ENCODE data around the gene MICAL2.
A peak's percentile ranks its signal among the peaks of the same experiment; 100 is the strongest.

DNA sequence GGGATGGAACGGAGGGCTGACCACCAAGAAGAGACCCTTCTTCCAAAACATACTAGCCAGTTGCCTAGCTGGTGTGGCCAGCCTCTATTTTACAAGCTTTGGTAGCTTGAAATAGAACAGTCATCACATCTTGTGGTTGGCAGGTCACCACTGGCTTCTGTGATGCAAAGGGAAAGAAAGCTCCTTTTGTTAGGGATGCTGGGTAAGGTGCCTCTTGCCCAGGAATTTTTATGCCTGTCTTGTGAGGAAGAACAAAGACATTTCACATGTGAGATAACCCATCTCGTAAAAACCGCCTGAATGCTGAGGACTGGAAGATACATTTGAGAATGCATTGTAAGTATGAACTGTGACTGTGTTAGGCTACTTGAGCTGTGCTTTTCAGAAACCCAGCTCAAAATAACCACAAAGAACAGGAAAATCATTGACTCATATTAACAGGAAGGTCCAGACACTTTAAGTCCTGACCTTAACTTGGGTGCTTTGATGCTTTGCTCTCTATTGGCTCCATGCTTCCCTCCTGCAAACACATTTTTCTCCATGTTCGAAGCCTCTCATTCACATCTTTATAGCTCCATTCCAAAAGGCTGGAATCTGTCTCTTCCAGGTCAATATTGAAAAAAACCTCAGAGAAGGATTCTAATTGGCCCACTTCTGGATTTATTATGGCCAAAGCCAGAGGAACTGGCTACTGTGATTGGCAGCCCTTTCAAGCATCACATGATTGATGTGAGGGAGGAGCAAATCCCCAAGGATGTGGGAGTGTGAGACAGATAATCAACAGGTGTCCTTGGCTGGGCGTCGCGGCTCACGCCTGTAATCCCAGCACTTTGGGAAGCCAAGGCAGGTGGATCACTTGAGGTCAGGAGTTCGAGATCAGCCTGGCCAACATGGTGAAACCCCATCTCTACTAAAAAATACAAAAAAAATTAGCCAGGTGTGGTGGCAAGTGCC, 53.9 kb downstream of the MICAL2 start:
- TF ChIP-seq, protein P1, sequence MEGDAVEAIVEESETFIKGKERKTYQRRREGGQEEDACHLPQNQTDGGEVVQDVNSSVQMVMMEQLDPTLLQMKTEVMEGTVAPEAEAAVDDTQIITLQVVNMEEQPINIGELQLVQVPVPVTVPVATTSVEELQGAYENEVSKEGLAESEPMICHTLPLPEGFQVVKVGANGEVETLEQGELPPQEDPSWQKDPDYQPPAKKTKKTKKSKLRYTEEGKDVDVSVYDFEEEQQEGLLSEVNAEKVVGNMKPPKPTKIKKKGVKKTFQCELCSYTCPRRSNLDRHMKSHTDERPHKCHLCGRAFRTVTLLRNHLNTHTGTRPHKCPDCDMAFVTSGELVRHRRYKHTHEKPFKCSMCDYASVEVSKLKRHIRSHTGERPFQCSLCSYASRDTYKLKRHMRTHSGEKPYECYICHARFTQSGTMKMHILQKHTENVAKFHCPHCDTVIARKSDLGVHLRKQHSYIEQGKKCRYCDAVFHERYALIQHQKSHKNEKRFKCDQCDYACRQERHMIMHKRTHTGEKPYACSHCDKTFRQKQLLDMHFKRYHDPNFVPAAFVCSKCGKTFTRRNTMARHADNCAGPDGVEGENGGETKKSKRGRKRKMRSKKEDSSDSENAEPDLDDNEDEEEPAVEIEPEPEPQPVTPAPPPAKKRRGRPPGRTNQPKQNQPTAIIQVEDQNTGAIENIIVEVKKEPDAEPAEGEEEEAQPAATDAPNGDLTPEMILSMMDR (IDR thresholded peaks at IDR 0.05 in 4 of 5, conservative IDR thresholded peaks at IDR 0.05 in 1 of 5): no peak
- TF ChIP-seq POLR2A (IDR thresholded peaks at IDR 0.05): peak in 1 of 2 donors; percentile 35

Data from gastrocnemius medialis (tissue), 4 donors.